GM06990 (cell line): ENCODE data around the gene PANX2.

Experiments used
- DNase-seq: peaks from one replicate; pipeline ENCODE4 v3.0.0-alpha.2; 2011; ENCODE audit not compliant: insufficient read length; ENCODE audit errors: extremely low read depth
- H3K27me3 ChIP-seq: replicated peaks from 2 replicates; pipeline ENCODE4 v1.6.0; 2011; ENCODE audit warnings: low read length; ENCODE audit not compliant: control insufficient read depth, insufficient read depth
- H3K36me3 ChIP-seq: 2 replicates; pipeline ENCODE4 v1.5.1; 2011; ENCODE audit warnings: low read length; ENCODE audit not compliant: control insufficient read depth, insufficient read depth
- H3K4me3 ChIP-seq: replicated peaks from 2 replicates; pipeline ENCODE4 v1.5.1; 2011; ENCODE audit warnings: low read depth, mild to moderate bottlenecking, control low read depth, low read length
- TF ChIP-seq, protein P1 (sequence below): IDR thresholded peaks from 2 replicates; pipeline ENCODE4 v1.5.1; 2011; ENCODE audit warnings: low read length, control low read depth, mild to moderate bottlenecking, inconsistent platforms; ENCODE audit not compliant: insufficient read depth, poor library complexity, severe bottlenecking

Gene PANX2

DNA sequence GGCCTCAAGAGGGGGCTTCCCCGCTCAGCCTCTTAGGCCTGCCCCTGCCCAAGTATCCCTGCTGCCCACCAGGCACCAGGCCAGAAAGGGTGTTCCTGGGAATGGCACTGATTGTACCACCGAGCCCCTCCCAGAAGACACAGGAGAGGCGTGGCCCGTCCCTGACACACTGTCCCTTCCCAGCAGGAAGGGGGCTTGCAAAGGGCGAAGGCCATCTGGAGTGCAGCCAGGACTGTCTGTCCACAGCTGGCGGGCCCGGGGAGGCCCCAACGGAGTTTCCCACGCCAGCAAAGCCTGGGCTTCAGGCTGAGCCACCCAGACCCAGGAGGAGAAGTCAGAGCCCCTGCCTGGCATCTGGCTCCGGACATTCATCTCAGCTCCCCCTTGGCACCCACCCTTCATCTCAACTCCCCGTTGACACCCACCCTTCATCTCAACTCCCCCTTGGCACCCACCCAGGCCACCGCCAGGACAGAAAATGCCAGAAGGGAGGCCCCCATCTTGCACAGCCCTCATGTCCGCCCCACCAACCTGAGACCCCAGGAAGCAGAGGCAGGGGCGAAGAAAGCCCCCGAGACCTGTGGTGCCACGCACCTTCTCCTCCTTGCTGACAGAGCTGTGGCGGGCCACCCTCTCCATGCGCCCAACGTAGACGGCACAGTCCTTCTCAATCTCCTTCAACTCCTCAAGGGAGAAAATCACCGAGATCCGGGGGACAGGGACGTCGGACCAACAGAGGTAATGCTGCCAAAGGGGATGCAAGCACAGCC is 54.9 kb downstream of the PANX2 start:
- DNase-seq, result no peak
- H3K27me3 ChIP-seq, result no peaks in the 10 kb centered on the region
- no peak overlapping the region for H3K4me3 ChIP-seq
- H3K36me3 ChIP-seq, result peaks cover 44% of the 10 kb centered on the region
- TF ChIP-seq, protein P1, sequence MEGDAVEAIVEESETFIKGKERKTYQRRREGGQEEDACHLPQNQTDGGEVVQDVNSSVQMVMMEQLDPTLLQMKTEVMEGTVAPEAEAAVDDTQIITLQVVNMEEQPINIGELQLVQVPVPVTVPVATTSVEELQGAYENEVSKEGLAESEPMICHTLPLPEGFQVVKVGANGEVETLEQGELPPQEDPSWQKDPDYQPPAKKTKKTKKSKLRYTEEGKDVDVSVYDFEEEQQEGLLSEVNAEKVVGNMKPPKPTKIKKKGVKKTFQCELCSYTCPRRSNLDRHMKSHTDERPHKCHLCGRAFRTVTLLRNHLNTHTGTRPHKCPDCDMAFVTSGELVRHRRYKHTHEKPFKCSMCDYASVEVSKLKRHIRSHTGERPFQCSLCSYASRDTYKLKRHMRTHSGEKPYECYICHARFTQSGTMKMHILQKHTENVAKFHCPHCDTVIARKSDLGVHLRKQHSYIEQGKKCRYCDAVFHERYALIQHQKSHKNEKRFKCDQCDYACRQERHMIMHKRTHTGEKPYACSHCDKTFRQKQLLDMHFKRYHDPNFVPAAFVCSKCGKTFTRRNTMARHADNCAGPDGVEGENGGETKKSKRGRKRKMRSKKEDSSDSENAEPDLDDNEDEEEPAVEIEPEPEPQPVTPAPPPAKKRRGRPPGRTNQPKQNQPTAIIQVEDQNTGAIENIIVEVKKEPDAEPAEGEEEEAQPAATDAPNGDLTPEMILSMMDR, result no peak

DNA sequence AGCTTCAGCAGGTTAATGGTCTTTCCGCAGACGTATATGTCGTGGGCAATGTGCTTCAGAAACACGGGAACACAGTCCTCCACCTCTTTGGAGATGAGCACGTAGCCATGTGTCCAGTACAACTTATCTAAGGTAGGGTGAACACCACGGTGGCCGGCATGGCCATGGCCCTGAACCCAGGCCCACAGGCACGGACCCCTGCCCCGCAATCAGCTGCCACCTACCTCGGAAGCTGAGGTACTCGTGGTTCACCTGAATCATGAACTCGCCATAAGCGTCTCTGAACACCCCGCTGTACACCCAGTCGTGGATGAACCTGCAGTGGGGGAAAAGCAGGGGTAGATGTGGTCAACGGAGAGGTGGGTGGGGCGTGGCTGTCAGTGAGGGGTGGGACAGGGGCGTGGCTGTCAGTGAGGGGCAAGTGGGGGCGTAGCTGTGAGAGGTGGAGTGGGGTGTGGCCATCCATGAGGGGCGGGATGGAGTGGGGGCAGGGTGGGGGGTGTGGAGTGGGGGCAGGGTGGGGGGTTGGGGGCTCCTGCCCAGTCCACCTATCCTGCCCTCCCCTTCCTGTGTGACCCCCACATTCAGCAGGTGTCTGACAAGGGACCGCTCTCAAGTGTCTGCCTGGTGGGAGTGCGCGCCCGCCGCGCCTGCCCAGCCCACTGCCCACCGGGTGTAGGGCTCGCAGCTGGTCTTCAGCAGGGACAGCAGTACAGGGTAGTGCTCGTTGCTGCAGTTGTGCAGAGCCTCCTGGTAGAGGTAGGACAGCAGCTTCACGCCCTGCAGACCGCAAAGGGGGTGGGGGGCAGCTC is 55.7 kb downstream of the PANX2 start:
- TF ChIP-seq, protein P1, result no peak
- H3K36me3 ChIP-seq, result peaks cover 39% of the 10 kb centered on the region
- no peaks in the 10 kb centered on the region for H3K27me3 ChIP-seq
- DNase-seq, result no peak
- H3K4me3 ChIP-seq, result no peak overlapping the region

DNA sequence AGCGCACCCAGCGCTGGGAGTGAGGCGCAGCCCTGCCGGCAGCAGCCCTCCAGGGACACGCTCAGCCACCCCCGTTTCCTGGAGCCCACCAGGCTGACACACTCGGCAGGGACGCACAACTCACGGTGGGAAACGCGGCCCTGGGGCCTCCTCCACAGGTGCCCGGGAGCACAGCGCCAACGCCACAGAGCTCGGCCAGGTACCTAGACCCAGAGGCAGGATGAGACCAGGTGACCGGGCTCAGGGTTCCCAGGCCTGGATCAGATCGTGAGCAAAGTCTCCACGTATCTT is 56.3 kb downstream of the PANX2 start:
- TF ChIP-seq, protein P1, result no peak
- H3K4me3 ChIP-seq, result no peak overlapping the region
- DNase-seq, result no peak
- H3K36me3 ChIP-seq, result peaks cover 35% of the 10 kb centered on the region
- H3K27me3 ChIP-seq, result no peaks in the 10 kb centered on the region

DNA sequence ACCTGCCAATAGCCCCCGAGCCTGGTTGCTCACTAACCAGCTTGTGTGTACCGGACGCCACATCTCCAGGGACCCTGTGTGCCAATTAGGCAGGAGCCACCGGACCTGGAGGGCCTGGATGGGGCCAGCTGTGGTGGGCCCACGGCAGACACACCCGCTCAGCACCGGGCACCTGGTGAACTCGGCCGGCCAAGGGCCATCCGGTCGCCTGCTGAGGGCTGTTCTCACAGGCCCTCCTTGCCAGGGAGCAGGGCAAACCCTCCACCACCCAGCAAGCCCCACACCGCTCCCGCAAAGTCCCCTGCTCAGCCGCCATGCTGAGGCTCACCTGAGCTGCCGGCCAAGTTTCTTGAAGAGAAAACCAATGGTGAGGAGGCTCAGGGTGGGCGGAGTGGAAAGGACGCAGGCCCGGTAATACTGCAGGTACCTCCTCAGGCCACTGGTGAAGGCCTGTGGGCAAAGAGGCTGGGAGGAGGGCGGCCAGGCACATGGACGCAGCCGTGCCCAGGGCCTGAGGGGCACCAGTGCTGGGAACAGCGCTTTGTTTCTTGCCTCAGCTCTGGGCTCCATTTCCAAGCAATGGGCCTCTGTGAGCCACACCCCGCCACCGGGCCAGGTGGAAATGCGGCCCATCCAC is 57.2 kb downstream of the PANX2 start:
- Histone ChIP-seq H3K36me3 (peaks cover 28% of the 10 kb centered on the region), H3K4me3 (no peak overlapping the region), H3K27me3 (no peaks in the 10 kb centered on the region)
- TF ChIP-seq, protein P1, result no peak
- no peak for DNase-seq

DNA sequence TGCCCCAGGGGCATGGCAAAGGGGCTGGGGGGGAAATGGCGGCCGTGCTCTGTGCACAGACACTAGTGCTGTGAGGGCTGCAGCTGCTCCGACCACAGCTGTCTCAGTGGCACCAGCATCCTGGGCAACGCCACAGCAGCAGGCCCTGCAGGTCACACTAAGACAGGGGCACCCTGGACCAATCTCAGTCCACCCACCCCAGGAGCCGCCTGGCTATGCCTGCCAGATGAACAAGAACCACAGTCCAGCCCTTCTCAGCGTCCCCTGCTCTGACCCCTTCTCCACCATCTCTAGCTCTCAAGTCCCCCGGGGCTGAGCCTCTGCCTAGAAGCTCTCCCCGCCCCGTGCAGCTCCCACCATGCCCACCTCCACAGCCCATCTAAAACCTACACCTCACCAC is 57.8 kb downstream of the PANX2 start:
- no peak overlapping the region for H3K4me3 ChIP-seq
- TF ChIP-seq, protein P1, result no peak
- no peak for DNase-seq
- H3K27me3 ChIP-seq, result no peaks in the 10 kb centered on the region
- H3K36me3 ChIP-seq, result peaks cover 23% of the 10 kb centered on the region
